Measurements from ENCODE around the gene DHX35.

DNA sequence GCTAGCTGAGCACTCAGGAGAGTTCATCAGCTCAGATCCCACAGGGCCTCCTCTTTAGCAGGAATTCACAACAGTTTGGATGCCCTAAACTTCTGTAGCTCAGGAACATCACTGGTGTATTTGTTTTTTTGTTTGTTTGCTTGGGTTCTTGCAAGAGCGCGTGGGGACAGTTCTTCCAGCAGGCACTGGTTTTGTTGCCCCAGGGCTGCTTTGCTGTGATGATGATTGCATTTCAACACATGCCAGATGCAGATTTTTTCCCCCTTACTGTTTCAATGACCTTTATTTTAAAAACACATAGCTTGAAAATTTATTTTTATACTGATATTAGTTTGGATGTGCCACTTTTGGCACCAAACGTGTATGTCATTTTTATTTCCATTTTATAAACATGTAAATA is 77.1 kb downstream of the DHX35 start:
- TF ChIP-seq YY1 (IDR thresholded peaks at IDR 0.05; ENCODE audit: insufficient read depth, insufficient read length) (no peak), SUZ12 (IDR thresholded peaks at IDR 0.05; ENCODE audit: extremely low read depth, insufficient read depth, insufficient read length) (no peak)
